Ovary (tissue), 9 donors: Measurements from ENCODE around the gene NAALADL1. TPM values are rescaled to one million over a fixed set of nuclear protein-coding genes. Genes with fewer than 3 reads are reported as not detected.
A peak's percentile ranks its signal among the peaks of the same experiment; 100 is the strongest.

Experiments used
- DNase-seq, 5 donors: peaks; one replicate each; pipeline ENCODE4 v3.0.0-alpha.2; 2019 to 2020
- H3K27ac ChIP-seq, 2 donors: fragments of 200-600 bp; one replicate each; pipeline versions ENCODE4 v1.5.1 to v1.8.0; 2019 to 2022
- H3K27me3 ChIP-seq: fragments of 200-600 bp; one replicate; pipeline ENCODE4 v1.8.0; 2022
- H3K36me3 ChIP-seq: fragments of 200-600 bp; sonication (generic); one replicate; pipeline ENCODE4 v1.5.1; 2019
- H3K4me1 ChIP-seq: one replicate; pipeline ENCODE4 v1.8.1; 2013; ENCODE audit warnings: mild to moderate bottlenecking, moderate library complexity; ENCODE audit not compliant: insufficient read depth
- H3K4me3 ChIP-seq: fragments of 200-600 bp; sonication (generic); one replicate; pipeline ENCODE4 v1.5.1; 2017
- H3K9me3 ChIP-seq, 2 donors: fragments of 200-600 bp in 1 of 2; sonication (generic) in 1 of 2; one replicate each; pipeline versions ENCODE4 v1.5.1 to v1.8.1; 2013 to 2019; ENCODE audit warnings: mild to moderate bottlenecking in 1 of 2, moderate library complexity in 1 of 2
- EP300 ChIP-seq: sonication (generic); formaldehyde crosslinking; IDR thresholded peaks from one replicate; pipeline ENCODE4 v1.6.1; 2017; ENCODE audit warnings: antibody characterized with exemption
- POLR2A ChIP-seq: fragments of 450-650 bp; IDR thresholded peaks from one replicate; pipeline ENCODE4 v1.6.1; 2017; ENCODE audit warnings: antibody characterized with exemption, mild to moderate bottlenecking, moderate library complexity
- WGBS, 3 donors: extraction: QIAGEN DNeasy Blood & Tissue Kit in 1 of 3; methylation state at CpG; one replicate each; pipeline versions ENCODE4 v1.1.5 to v1.1.7; 2013 to 2017; 5-methylcytosine and 5-hydroxymethylcytosine counted together
- intact Hi-C, 4 donors: fragments of 100-400 bp; cut with DNase I; formaldehyde crosslinking; loops; one replicate each; pipeline versions ENCODE4 v1.11.0 to v1.15.1; 2022 to 2023
- polyA plus RNA-seq, 2 donors: library from polyadenylated mRNA; stranded (reverse); fragments of 200-250 nt in 1 of 2; fragments of 350-450 nt in 1 of 2; fragmentation: Illumina TruSeq in 1 of 2; extraction: RNeasy Lipid Tissue Mini Kit (QIAGEN cat#74804) in 1 of 2; gene quantifications; one replicate each; pipeline ENCODE4 v1.2.3, GENCODE V29; 2013 to 2014
- total RNA-seq, 7 donors: library from RNA; depleted of rRNA in 2 of 7; stranded (reverse); fragments of >200 nt in 2 of 7; fragmentation: NEBNext Ultra II Directional in 3 of 7; extraction: Animal tissue kit (Norgen Biotek cat#: 25700) in 3 of 7; gene quantifications; one replicate each; pipeline versions ENCODE4 v1.1.0 to v1.2.4, GENCODE V29; 2016 to 2023
- TF ChIP-seq, protein P1 (sequence below), 3 donors: fragments of 450-650 bp in 2 of 3; fragments of 200-600 bp in 1 of 3; IDR thresholded peaks; one replicate each; pipeline versions ENCODE4 v1.5.1 to v1.8.0; 2016 to 2022; ENCODE audit warnings: antibody characterized with exemption in 3 of 3, mild to moderate bottlenecking in 1 of 3
- donor health status: DM: no; HTN: no; CAD: no; lungs with moderate emphysema.
- donor health status: DM: no; HTN: no; CAD: no.
- donor health status: Bipolar disorder and iron deficiency.
- donor health status: DM: yes; HTN: yes; CAD: no.
- donor health status: DM: no; HTN: no; CAD: no.
- donor health status: DM: yes; HTN: yes; CAD: no.

Gene NAALADL1
- total and polyA plus RNA-seq, 9 donors: 7.1 to 33.7 (median 17.6) TPM

- Histone ChIP-seq H3K4me3 (no peak overlapping the region), H3K27ac (no peak overlapping the region), H3K27me3 (no peaks in the 10 kb centered on the region), H3K4me1 (no peaks in the 10 kb centered on the region), H3K9me3 (no peaks in the 10 kb centered on the region), H3K36me3 (no peaks in the 10 kb centered on the region)
- intact Hi-C loops: loop anchor here in 1 of 4 donors (10.0 kb wide), 1 partner anchor 158 kb away; the partner anchor contains the start of gene CDC42BPG
- no peak for TF ChIP-seq POLR2A
- no peak for DNase-seq
- 51 to 54% (median 51%) methylated on average over 5 of the region's 5 CpGs for WGBS, 3 donors
Observed at GRCh38 chr11:65002706-65003105, 55.6 kb downstream of the NAALADL1 start.

- Histone ChIP-seq H3K4me1 (peaks cover 5% of the 10 kb centered on the region), H3K36me3 (no peaks in the 10 kb centered on the region), H3K27ac (no peak overlapping the region), H3K27me3 (no peaks in the 10 kb centered on the region), H3K4me3 (no peak overlapping the region), H3K9me3 (no peaks in the 10 kb centered on the region)
- intact Hi-C loops: no loop called here
- DNase-seq: no peak
- 86 to 94% (median 87%) methylated on average over 1 of the region's 1 CpG for WGBS, 3 donors
- no peak for TF ChIP-seq POLR2A
- no peak for TF ChIP-seq EP300
- TF ChIP-seq, protein P1, sequence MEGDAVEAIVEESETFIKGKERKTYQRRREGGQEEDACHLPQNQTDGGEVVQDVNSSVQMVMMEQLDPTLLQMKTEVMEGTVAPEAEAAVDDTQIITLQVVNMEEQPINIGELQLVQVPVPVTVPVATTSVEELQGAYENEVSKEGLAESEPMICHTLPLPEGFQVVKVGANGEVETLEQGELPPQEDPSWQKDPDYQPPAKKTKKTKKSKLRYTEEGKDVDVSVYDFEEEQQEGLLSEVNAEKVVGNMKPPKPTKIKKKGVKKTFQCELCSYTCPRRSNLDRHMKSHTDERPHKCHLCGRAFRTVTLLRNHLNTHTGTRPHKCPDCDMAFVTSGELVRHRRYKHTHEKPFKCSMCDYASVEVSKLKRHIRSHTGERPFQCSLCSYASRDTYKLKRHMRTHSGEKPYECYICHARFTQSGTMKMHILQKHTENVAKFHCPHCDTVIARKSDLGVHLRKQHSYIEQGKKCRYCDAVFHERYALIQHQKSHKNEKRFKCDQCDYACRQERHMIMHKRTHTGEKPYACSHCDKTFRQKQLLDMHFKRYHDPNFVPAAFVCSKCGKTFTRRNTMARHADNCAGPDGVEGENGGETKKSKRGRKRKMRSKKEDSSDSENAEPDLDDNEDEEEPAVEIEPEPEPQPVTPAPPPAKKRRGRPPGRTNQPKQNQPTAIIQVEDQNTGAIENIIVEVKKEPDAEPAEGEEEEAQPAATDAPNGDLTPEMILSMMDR (IDR thresholded peaks at IDR 0.05): no peak
Observed at GRCh38 chr11:64999478-64999877, 58.9 kb downstream of the NAALADL1 start.

- Histone ChIP-seq H3K4me3 (no peak overlapping the region), H3K27ac (no peak overlapping the region), H3K4me1 (peaks cover 5% of the 10 kb centered on the region), H3K36me3 (no peaks in the 10 kb centered on the region), H3K27me3 (no peaks in the 10 kb centered on the region), H3K9me3 (no peaks in the 10 kb centered on the region)
- 79 to 83% (median 79%) methylated on average over 9 of the region's 9 CpGs for WGBS, 3 donors
- no peak for TF ChIP-seq POLR2A
- TF ChIP-seq, protein P1 (IDR thresholded peaks at IDR 0.05): no peak
- no peak for TF ChIP-seq EP300
- no peak for DNase-seq
- intact Hi-C loops: no loop called here
Observed at GRCh38 chr11:64998690-64999431, 59.5 kb downstream of the NAALADL1 start.

GRCh38 chr11:64998141-64998540 is 60.2 kb downstream of the NAALADL1 start:
- H3K4me1 ChIP-seq: peaks cover 5% of the 10 kb centered on the region
- DNase-seq: no peak
- H3K4me3 ChIP-seq: no peak overlapping the region
- intact Hi-C loops: no loop called here
- TF ChIP-seq POLR2A: no peak
- TF ChIP-seq EP300: no peak
- TF ChIP-seq, protein P1 (IDR thresholded peaks at IDR 0.05): no peak
- H3K27ac ChIP-seq: no peak overlapping the region
- 81 to 92% (median 91%) methylated on average over 1 of the region's 1 CpG for WGBS, 3 donors
- H3K36me3 ChIP-seq: no peaks in the 10 kb centered on the region
- no peaks in the 10 kb centered on the region for H3K27me3 ChIP-seq
- no peaks in the 10 kb centered on the region for H3K9me3 ChIP-seq

DNA sequence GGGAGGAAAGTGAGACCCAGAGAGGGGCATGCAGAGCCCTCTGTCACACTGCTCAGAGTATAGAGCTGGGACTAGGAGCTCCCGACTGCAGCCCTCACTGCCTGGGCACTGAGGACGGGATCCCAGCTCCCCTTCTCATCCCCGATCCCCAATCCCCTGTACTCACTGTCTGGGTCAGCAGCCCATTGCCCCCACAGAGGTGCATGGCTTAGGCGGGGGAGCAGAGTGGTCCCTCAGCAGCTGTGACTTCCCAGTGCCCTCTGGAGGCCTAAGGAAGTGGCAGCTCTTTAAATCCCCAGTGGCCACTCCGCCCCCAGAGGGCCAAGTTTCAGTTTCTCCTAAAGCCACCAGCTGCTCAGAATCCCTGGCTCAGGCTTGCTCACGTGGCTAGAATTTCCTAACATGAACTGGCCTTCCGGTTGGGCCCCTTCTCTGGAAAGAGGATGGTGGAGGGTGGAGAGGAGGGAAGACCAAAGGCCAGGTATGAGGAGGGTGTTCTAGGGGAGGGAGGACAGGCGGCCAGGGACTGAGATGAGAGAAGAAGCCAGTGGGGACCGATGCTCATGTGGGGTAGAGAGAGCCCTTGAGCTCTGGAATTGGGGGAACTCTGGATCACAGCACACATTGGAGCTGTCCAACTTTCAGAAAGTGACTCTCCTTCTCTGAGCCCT is 61.5 kb downstream of the NAALADL1 start, which contains the start of gene BATF2:
BATF2 (minus strand) TSS at position 262 of the 671 bp plus-strand sequence; CDS start at position 205, 57 bp downstream.
- H3K36me3 ChIP-seq: no peaks in the 10 kb centered on the region
- intact Hi-C loops: no loop called here
- no peaks in the 10 kb centered on the region for H3K27me3 ChIP-seq
- no peaks in the 10 kb centered on the region for H3K9me3 ChIP-seq
- peak; percentile 58 to 76 (median 71) for DNase-seq
- H3K4me3 ChIP-seq: peak within 1 kb of the TSS; percentile 28
- TF ChIP-seq POLR2A (no peak), EP300 (no peak)
- TF ChIP-seq, protein P1 (IDR thresholded peaks at IDR 0.05): peak in 2 of 3 donors; percentile 27 to 40
- peaks cover 5% of the 10 kb centered on the region for H3K4me1 ChIP-seq
- WGBS, 3 donors: 9 to 22% (median 11%) methylated on average over 9 of the region's 9 CpGs
- H3K27ac ChIP-seq: peak within 1 kb of the TSS in 1 of 2 donors; percentile 2
